NCI-H187 treated with DMSO at 0.1 percent for 48 hours (cell line): Measurements from ENCODE around the gene PLCL1.

ENCODE experiments used
- DNase-seq: peaks from one replicate; lab custom pipeline; 2025; lab: John Stamatoyannopoulos, UW

PLCL1 gene

GRCh38 chr2:197954328-197954727 lies 149.9 kb downstream of the PLCL1 start:
- no peak for DNase-seq

- DNase-seq, result no peak
These were observed 154.3 kb downstream of the PLCL1 start for GRCh38 chr2:197958592-197959150.

- DNase-seq, result no peak
These were observed 155.0 kb downstream of the PLCL1 start for GRCh38 chr2:197959383-197959782.

DNA sequence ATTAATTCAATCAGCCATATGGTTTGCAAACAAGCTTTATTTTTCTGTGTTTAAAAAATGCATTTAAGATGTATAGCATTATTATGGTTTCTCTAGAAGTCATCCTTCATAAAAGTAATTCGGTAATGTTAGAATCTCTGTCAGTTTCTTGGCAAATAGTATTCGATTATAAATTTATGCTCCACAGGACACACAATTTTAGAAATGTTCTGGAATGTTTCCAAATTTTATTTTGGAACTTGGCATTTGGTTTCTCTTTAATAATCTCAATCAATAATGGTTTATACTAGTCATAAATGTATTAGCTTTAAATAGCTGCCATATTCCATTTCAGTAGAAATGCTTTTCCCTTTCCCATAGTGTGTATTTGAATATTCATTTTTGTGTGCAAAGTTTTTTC lies 156.4 kb downstream of the PLCL1 start:
- no peak for DNase-seq

DNA sequence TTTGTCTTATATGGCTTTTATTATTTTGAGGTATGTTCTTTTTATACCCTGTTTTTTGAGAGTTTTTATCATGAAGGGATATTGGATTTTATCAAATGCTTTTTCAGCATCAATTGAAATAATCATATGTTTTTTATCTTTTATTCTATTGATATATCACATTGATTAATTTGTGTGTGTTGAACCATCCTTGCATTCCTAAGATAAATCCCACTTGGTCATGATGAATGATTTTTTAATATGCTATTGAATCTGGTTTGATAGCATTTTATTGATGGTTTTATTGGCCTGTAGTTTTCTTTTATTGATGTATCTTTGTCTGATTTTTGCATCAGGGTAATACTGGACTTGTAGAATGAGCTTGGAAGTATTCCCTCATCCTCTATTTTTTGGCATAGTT lies 160.3 kb downstream of the PLCL1 start:
- DNase-seq, result no peak

DNA sequence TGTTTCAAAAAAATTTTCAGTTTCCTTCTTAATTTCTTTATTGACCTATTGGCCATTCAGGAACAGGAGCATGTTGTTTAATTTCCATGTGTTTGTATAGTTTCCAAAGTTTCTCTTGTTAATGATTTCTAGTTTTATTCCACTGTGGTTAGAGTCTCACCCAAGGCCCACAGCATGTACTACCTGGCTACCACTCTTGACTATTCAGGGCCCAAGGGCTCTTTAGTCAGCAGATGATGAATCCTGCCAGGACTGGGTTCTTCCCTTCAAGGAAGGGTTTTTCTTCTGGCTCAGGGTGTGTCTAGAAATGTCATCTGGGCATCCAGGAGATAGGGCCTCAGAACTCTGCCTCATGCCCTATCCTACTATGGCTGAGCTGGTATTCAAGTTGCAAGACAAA lies 161.4 kb downstream of the PLCL1 start:
- no peak for DNase-seq

DNA sequence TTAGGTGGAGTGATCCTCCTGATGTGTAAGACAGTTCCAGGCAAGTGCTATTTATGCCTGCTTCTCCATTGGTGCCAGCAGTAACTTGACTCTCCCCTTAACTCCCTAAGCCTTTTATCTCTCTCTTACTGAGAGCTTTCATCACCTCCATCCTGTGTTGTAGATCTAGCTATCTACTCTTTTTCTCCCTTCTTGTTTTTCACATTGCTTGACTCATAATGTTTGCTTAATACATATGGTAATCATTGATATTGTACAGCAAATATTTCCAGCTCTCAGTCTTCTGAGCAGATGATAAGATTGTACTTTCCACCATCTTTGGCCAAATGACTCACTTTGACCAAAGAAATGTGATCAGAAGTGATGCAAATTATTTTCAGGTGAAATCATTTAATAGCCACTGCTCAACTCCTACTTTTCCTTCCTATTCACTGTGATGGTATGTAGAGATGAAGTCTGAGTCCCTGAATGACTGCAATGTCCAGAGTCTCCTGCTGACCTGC lies 165.0 kb downstream of the PLCL1 start:
- no peak for DNase-seq

- no peak for DNase-seq
These were observed 167.7 kb downstream of the PLCL1 start for GRCh38 chr2:197972061-197972460.

DNA sequence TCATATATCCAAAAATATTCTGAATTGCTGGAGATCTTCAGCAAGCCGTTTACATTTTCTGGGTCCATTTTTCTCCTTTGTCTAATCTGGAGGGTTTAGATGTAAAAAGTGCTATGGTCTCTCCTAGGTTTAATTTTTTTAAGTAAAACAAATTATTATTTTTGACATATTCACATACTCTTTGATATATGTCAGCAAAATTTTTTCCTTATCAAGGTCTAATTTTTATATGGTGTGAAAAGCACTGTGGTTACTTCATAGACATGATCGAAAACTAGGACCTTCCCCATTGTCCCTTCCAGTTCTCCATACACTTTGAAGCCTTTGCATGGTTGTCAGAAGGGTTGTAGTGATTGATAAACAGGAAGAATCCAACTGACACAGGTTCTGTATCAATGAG lies 168.2 kb downstream of the PLCL1 start:
- DNase-seq, result no peak

GRCh38 chr2:197973772-197974171 lies 169.4 kb downstream of the PLCL1 start:
- no peak for DNase-seq

GRCh38 chr2:197975931-197976519 lies 171.6 kb downstream of the PLCL1 start:
- no peak for DNase-seq

DNA sequence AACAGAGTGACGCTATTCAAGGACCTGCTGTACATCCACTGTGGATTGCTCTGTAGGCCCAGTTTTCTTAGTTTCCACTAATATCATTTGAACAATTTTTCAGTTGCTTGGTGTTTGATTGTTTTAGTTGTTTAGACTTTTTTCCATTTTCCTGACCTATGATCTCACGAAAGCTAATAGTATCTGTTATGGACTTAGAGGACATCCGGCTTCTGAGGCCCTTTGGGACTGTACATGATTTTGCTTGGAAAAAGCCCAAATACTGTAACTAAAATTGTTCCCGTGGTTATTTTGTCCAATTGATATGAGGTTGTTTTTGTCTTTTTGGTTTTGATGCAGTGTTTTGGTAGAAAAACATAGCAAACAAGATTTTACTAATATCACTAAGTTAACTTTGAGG lies 174.6 kb downstream of the PLCL1 start:
- DNase-seq, result no peak

DNA sequence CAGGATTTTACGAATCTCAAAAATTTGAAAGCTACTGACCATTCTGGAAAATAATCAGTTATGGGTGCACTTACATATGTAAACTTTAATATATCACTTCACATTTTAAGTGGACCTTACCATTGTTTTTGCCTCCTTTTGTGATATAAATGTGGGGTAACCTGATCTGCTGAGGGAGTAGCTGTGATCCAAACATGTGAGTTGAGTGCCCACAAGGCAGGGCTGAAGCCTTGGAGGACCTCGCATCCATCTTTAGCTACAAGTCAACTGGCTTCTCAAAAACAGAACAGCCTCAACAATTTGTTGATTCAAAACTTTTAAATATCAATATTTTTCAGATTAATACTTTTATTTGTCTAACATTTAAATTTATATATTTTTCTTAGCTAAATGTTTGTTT lies 178.2 kb downstream of the PLCL1 start:
- DNase-seq, result no peak

DNA sequence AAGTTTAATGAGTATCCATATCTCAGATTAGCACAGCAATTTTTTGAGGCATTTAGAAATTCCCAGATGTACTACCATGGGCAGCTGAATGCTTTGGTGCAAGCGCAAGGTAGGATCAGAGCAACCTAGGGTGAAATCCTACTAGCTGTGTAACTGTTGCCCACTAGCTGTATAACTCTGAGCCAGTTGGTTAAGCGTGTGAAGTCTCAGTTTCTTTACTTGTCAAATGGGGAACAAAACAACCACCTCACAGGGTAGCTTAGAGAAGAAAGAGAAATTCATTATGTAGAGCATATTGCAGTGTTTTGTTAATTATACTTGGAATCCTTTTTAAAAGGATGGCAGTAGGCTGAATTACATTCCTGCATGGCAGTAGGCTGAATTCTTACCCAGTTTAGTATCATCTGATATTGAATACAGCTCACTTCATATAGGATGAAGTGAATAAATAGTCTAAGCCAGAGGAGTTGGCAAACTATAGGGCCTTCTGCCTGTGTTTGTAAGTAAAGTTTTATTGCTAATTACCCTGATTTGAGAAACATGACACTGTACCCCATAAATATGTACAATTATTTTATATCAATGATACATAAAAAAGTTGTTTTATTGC lies 180.7 kb downstream of the PLCL1 start:
- DNase-seq, result no peak

GRCh38 chr2:197986977-197987376 lies 182.6 kb downstream of the PLCL1 start:
- no peak for DNase-seq

GRCh38 chr2:197990356-197990755 lies 186.0 kb downstream of the PLCL1 start:
- no peak for DNase-seq

DNA sequence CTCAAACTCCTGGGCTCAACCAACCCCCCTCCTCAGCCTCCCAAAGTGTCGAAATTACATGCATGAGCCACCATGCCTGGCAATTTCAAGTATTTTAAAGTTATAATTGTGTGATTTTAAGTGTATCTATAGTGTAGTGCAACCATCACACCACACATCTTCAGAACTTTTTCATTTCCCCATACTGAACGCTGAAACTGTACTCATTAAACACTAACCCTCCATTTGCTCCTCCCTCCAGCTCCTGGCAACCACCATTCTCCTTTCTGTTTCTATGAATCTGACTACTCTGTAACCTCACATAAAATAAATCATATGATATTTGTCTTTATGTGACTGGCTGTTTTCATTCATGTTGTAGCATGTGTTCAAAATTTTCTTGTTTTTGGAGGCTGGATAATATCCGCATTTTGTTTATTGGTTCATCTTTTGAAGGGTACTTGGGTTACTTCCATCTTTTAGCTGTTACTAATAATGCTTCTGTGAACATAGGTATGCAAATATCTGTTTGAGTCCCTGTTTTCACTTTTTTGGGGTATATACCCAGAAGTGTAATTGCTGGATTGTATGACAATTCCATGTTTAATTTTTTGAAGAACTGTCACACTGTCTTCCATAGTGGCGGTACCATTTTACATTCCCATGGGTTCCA lies 188.2 kb downstream of the PLCL1 start:
- DNase-seq, result no peak

GRCh38 chr2:197993363-197993762 lies 189.0 kb downstream of the PLCL1 start:
- DNase-seq, result no peak

DNA sequence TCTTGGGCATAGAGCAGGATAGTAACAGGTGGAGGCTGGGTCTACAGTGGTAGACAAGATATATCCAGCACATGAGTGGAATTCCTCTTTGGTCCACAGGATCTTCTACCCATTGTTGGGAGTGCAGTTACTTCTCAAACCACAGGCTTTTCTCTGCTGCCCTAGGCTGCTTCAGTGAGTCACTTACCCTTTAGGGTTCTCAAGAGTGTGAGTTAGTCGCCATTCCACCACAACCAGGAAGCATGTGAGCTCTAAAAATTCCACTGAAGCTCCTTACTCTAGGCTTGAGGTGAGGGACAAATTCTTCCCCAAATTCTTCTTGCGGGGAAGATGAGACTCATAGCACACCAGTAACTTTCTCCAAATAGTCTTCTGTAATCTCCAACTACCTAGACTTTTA lies 189.4 kb downstream of the PLCL1 start:
- DNase-seq, result no peak

- no peak for DNase-seq
These were observed 190.4 kb downstream of the PLCL1 start for GRCh38 chr2:197994751-197995150.

GRCh38 chr2:197996583-197996982 lies 192.2 kb downstream of the PLCL1 start:
- no peak for DNase-seq

DNA sequence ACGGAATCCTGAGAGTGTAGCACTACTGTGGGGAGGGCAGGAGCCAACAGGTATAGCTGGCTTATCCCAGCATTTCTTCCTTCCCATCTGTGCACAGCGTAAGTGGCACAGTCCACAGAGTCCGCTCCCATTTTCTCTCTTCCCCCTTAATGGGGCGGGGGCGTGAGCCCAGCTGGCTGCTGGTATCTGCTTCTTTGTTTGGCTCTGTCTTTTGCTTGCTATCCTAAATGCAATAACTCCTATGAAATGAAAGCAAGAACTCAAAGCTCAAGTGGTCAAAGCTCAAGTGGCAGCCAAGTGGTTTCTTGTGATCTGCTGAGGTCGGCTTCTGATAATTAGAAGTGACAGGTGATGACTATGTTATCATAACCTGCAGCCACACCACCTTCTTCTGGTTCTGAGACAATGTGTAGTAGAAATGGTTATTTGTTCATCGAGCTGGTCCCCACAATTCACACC lies 192.7 kb downstream of the PLCL1 start:
- DNase-seq, result peak; percentile 44

DNA sequence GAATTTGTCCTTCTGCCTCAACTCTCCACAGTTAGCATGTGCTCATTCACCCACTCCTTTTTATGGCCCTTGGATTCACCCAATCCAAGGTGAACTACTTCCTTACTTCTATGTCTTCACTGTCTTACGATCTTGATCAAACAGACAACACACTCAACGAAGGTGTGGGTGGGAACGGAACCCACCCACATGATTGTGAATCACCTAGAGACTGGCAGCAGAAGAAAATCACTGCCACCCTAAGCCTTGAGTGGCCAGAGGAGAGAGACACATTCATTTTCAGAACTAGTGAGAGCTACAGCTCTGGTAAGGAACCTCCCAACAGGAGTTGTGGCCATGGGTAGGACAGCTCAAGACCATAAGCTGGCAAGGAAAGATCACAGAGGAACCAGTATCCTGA lies 194.3 kb downstream of the PLCL1 start:
- DNase-seq, result no peak
